B cell (primary cell): ENCODE measurements around the gene HEG1. TPM values are rescaled to one million over a fixed set of nuclear protein-coding genes. Genes with fewer than 3 reads are reported as not detected.

Experiments
- ATAC-seq: fragments of 200-7000 bp; cut with Tn5 transposase; one replicate; pipeline ENCODE4 v1.10.0; 2021; ENCODE audit warnings: low read depth, mild to moderate bottlenecking, moderate number of reproducible peaks, moderate library complexity
- CTCF ChIA-PET: fragments of 350-600 bp; sonication (Branson Sonifier 250); formaldehyde crosslinking; loops from one replicate; lab custom pipeline; 2021; ENCODE audit warnings: antibody characterized with exemption, inconsistent platforms; lab: Charles Lee
- POLR2A ChIA-PET: fragments of 350-600 bp; sonication (Branson Sonifier 250); formaldehyde crosslinking; loops from one replicate; lab custom pipeline; 2021; ENCODE audit warnings: antibody characterized with exemption; lab: Charles Lee
- DNase-seq: peaks from one replicate; pipeline ENCODE4 v3.0.0; 2013
- H2AFZ ChIP-seq: 2 replicates; pipeline ENCODE4 v1.6.1; 2012; ENCODE audit warnings: mild to moderate bottlenecking, low read depth, low read length; ENCODE audit not compliant: insufficient read depth, poor library complexity, severe bottlenecking
- H3K27ac ChIP-seq, 2 donors: 1 replicate in 1 of 2; 2 replicates in 1 of 2; pipeline ENCODE4 v1.5.1; 2012 to 2013; ENCODE audit warnings: low read length in 2 of 2, mild to moderate bottlenecking in 2 of 2, moderate library complexity in 1 of 2
- H3K27me3 ChIP-seq, 4 experiments: fragments of 200-600 bp in 1 of 4; sonication (generic) in 1 of 4; replicated peaks in 1 of 4; 1 replicate in 2 of 4; 2 replicates in 2 of 4; pipeline versions ENCODE4 v1.6.1 to v1.7.0; 2013 to 2016; ENCODE audit warnings: low read length in 3 of 4, mild to moderate bottlenecking in 2 of 4, mixed read lengths in 1 of 4, moderate library complexity in 1 of 4; ENCODE audit not compliant: insufficient read depth in 4 of 4, control insufficient read depth in 3 of 4; ENCODE audit errors: control extremely low read depth in 1 of 4
- H3K36me3 ChIP-seq, 2 experiments: replicated peaks in 1 of 2; 1 replicate in 1 of 2; 2 replicates in 1 of 2; pipeline versions ENCODE4 v1.6.1 to v1.7.1; 2013; ENCODE audit warnings: low read length in 1 of 2; ENCODE audit not compliant: insufficient read depth in 2 of 2, control insufficient read depth in 1 of 2; ENCODE audit errors: control extremely low read depth in 1 of 2, extremely low read depth in 1 of 2
- H3K4me1 ChIP-seq, 2 donors: fragments of 200-600 bp in 1 of 2; sonication (generic) in 1 of 2; 1 replicate in 1 of 2; 2 replicates in 1 of 2; pipeline versions ENCODE4 v1.5.1 to v1.6.1; 2013 to 2017; ENCODE audit warnings: low read length in 2 of 2; ENCODE audit not compliant: control insufficient read depth in 2 of 2, insufficient read depth in 2 of 2
- H3K4me2 ChIP-seq: replicated peaks from 2 replicates; pipeline ENCODE3; 2012; ENCODE audit warnings: mild to moderate bottlenecking, low read depth, low read length; ENCODE audit not compliant: poor library complexity, severe bottlenecking
- H3K4me3 ChIP-seq, 5 experiments: fragments of 200-600 bp in 1 of 5; sonication (generic) in 1 of 5; 1 replicate in 3 of 5; 2 replicates in 2 of 5; pipeline versions ENCODE4 v1.5.1 to v1.7.0; 2011 to 2016; ENCODE audit warnings: low read length in 4 of 5, mild to moderate bottlenecking in 4 of 5, low read depth in 2 of 5, control low read depth in 1 of 5, moderate library complexity in 1 of 5; ENCODE audit not compliant: insufficient read depth in 1 of 5; ENCODE audit errors: control extremely low read depth in 1 of 5, extremely low read depth in 1 of 5
- H3K79me2 ChIP-seq: fragments of 200-600 bp; sonication (generic); one replicate; pipeline ENCODE4 v1.6.0; 2016; ENCODE audit warnings: low read length; ENCODE audit not compliant: control insufficient read depth, insufficient read depth
- H3K9ac ChIP-seq: fragments of 200-600 bp; sonication (generic); 2 replicates; pipeline ENCODE4 v1.6.1; 2017; ENCODE audit warnings: mild to moderate bottlenecking, low read length, moderate library complexity
- H3K9me3 ChIP-seq, 3 donors: one replicate each; pipeline versions ENCODE4 v1.6.1 to v1.7.1; 2013; ENCODE audit warnings: low read length in 2 of 3; ENCODE audit not compliant: control insufficient read depth in 2 of 3, insufficient read depth in 1 of 3; ENCODE audit errors: control extremely low read depth in 1 of 3
- H4K20me1 ChIP-seq: 2 replicates; pipeline ENCODE4 v1.6.0; 2012; ENCODE audit warnings: mild to moderate bottlenecking, low read length; ENCODE audit not compliant: insufficient read depth, control insufficient read depth, poor library complexity, severe bottlenecking
- H3K27ac Mint-ChIP-seq: one replicate; pipeline ENCODE4 v1.8.0; 2021; ENCODE audit warnings: mixed read lengths
- H3K27me3 Mint-ChIP-seq: one replicate; pipeline ENCODE4 v1.8.0; 2021; ENCODE audit warnings: mixed read lengths
- H3K4me1 Mint-ChIP-seq: one replicate; pipeline ENCODE4 v1.8.0; 2021; ENCODE audit warnings: mixed read lengths
- H3K4me3 Mint-ChIP-seq: one replicate; pipeline ENCODE4 v1.8.0; 2021; ENCODE audit warnings: mixed read lengths
- H3K9me3 Mint-ChIP-seq: one replicate; pipeline ENCODE4 v1.8.0; 2022; ENCODE audit warnings: mixed read lengths; ENCODE audit not compliant: insufficient read depth
- EZH2 ChIP-seq: IDR thresholded peaks from 2 replicates; pipeline ENCODE4 v1.6.1; 2012; ENCODE audit warnings: borderline replicate concordance, low read depth, mild to moderate bottlenecking, moderate library complexity, low read length; ENCODE audit not compliant: insufficient read depth, poor library complexity, severe bottlenecking
- WGBS: methylation state at CpG from one replicate; pipeline ENCODE4 v1.1.5; 2013; ENCODE audit warnings: missing lambda C conversion rate; ENCODE audit not compliant: insufficient coverage; 5-methylcytosine and 5-hydroxymethylcytosine counted together
- intact Hi-C: fragments of 100-400 bp; cut with micrococcal nuclease; formaldehyde crosslinking; loops from one replicate; pipeline ENCODE4 v1.10.0; 2022
- polyA plus RNA-seq: library from polyadenylated mRNA; depleted of rRNA; stranded (reverse); fragments of >200 nt; gene quantifications from 2 replicates; pipeline ENCODE4 v1.2.3, GENCODE V29; 2012
- total RNA-seq, 2 donors: library from RNA; stranded (reverse); fragments of 120-200 nt in 1 of 2; gene quantifications; 1 replicate in 1 of 2; 2 replicates in 1 of 2; pipeline versions ENCODE4 v1.2.3 to v1.2.4, GENCODE V29; 2013 to 2022
- TF ChIP-seq, protein P1 (sequence below): fragments of 200-600 bp; IDR thresholded peaks from one replicate; pipeline ENCODE4 v1.8.0; 2022; ENCODE audit warnings: antibody characterized with exemption, mild to moderate bottlenecking

Gene HEG1
- total and polyA plus RNA-seq, 2 donors (not counting 1 experiment from before 2014, with no cell fraction given) = 5.1 to 9.2 TPM

DNA sequence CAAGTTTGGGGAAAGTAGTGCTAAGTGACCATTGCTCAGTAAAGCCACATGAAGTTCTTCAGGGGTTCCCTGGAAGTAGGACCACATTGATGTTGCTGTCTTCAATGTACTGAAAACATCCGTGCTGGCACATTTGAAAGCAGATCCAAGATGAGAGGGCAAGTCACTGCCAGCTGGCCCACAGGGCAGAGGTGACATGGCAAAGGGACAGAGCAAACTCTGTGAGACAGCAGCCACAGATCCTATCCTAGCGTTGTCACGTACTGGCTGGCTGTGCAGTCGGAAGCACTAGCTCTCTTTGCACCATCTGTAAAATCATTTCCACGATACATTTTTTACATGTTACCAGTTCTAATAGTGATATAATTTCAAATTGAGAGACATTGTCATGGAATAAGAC, 135.1 kb downstream of the HEG1 start:
- 86% methylated on average over 1 of the region's 5 CpGs for WGBS
- no peak overlapping the region for H3K27ac Mint-ChIP-seq
- no peak for ATAC-seq

DNA sequence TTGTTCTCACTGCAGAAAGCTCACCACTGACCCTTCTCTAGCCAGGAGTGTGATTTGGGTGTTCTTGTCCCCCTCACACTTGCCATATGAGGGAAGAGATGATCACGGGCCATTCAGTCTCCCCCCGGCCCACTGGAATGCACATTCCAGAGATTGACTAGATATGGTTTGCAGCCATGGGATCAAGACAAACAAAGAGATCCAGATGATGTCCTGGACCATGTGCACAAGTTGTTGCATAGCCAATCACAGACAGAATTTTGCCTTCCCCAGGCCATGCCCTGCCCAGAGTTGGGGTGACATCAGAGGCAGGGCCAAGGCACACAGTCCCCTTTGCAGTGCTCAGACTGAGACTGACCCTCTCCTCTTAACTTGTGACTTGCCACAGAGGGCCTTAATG, 136.0 kb downstream of the HEG1 start:
- Histone ChIP-seq H3K9ac (no peak overlapping the region), H4K20me1 (no peaks in the 10 kb centered on the region), H3K4me2 (no peak overlapping the region), H3K4me3 (no peak overlapping the region), H2AFZ (no peak overlapping the region), H3K79me2 (no peaks in the 10 kb centered on the region), H3K27ac (no peak overlapping the region), H3K27me3 (no peaks in the 10 kb centered on the region), H3K4me1 (no peaks in the 10 kb centered on the region), H3K9me3 (no peaks in the 10 kb centered on the region), H3K36me3 (no peaks in the 10 kb centered on the region)
- WGBS = no CpG with 5 or more reads among the region's 2 CpGs
- Mint-ChIP-seq H3K9me3 (no peaks in the 10 kb centered on the region), H3K4me1 (no peaks in the 10 kb centered on the region), H3K27me3 (peaks cover 23% of the 10 kb centered on the region), H3K4me3 (no peak overlapping the region), H3K27ac (no peak overlapping the region)
- TF ChIP-seq, protein P1, sequence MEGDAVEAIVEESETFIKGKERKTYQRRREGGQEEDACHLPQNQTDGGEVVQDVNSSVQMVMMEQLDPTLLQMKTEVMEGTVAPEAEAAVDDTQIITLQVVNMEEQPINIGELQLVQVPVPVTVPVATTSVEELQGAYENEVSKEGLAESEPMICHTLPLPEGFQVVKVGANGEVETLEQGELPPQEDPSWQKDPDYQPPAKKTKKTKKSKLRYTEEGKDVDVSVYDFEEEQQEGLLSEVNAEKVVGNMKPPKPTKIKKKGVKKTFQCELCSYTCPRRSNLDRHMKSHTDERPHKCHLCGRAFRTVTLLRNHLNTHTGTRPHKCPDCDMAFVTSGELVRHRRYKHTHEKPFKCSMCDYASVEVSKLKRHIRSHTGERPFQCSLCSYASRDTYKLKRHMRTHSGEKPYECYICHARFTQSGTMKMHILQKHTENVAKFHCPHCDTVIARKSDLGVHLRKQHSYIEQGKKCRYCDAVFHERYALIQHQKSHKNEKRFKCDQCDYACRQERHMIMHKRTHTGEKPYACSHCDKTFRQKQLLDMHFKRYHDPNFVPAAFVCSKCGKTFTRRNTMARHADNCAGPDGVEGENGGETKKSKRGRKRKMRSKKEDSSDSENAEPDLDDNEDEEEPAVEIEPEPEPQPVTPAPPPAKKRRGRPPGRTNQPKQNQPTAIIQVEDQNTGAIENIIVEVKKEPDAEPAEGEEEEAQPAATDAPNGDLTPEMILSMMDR = no peak
- TF ChIP-seq EZH2 = no peak
- ChIA-PET POLR2A (no interaction called here), CTCF (no interaction called here)
- DNase-seq (no peak), ATAC-seq (no peak)
- intact Hi-C loops = no loop called here

More for the DNA sequence above, 135.1 kb downstream of the HEG1 start:
- Mint-ChIP-seq H3K4me1 (no peaks in the 10 kb centered on the region), H3K9me3 (no peaks in the 10 kb centered on the region), H3K4me3 (no peak overlapping the region), H3K27me3 (peaks cover 28% of the 10 kb centered on the region)
- H3K4me2 ChIP-seq = no peak overlapping the region
- no peaks in the 10 kb centered on the region for H3K36me3 ChIP-seq
- no peak for DNase-seq
- H2AFZ ChIP-seq = no peak overlapping the region
- TF ChIP-seq, protein P1 = no peak
- TF ChIP-seq EZH2 = no peak
- H3K9me3 ChIP-seq = no peaks in the 10 kb centered on the region
- no peak overlapping the region for H3K27ac ChIP-seq
- ChIA-PET POLR2A (no interaction called here), CTCF (interaction anchor here (0.6 to 0.7 kb wide), 2 partner anchors 12 to 16 kb away, joined by 3 to 4 read pairs; no protein-coding TSS in a partner anchor)
- peaks cover 0 to 3% (median 0%) of the 10 kb centered on the region in 4 experiments for H3K27me3 ChIP-seq
- H3K79me2 ChIP-seq = no peaks in the 10 kb centered on the region
- H3K4me1 ChIP-seq = no peaks in the 10 kb centered on the region
- no peaks in the 10 kb centered on the region for H4K20me1 ChIP-seq
- no peak overlapping the region for H3K4me3 ChIP-seq
- intact Hi-C loops = no loop called here
- no peak overlapping the region for H3K9ac ChIP-seq
